ENCODE measurements around the gene UGT1A9.

Gene UGT1A9

DNA sequence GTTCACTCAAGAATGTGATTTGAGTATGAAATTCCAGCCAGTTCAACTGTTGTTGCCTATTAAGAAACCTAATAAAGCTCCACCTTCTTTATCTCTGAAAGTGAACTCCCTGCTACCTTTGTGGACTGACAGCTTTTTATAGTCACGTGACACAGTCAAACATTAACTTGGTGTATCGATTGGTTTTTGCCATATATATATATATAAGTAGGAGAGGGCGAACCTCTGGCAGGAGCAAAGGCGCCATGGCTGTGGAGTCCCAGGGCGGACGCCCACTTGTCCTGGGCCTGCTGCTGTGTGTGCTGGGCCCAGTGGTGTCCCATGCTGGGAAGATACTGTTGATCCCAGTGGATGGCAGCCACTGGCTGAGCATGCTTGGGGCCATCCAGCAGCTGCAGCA lies 88.3 kb downstream of the UGT1A9 start, which contains the start of gene UGT1A1:
TSS of gene UGT1A1 (plus strand) at position 228 of the 400 bp plus-strand sequence. CDS start at position 246, 18 bp downstream.
- DNase-seq (ENCODE audit: low spot score in 2 of 2) (no peak), ATAC-seq (replicated peaks; ENCODE audit: extremely low read depth, poor library complexity, severe bottlenecking) (no peak)
- Mint-ChIP-seq H3K27me3 (peaks cover 38% of the 10 kb centered on the region), H3K27ac (ENCODE audit: low read depth) (no peak within 1 kb of the TSS), H3K4me1 (no peaks in the 10 kb centered on the region), H3K9me3 (no peaks in the 10 kb centered on the region), H3K4me3 (no peak within 1 kb of the TSS), H3K36me3 (ENCODE audit: insufficient read depth) (peaks cover 1% of the 10 kb centered on the region)

DNA sequence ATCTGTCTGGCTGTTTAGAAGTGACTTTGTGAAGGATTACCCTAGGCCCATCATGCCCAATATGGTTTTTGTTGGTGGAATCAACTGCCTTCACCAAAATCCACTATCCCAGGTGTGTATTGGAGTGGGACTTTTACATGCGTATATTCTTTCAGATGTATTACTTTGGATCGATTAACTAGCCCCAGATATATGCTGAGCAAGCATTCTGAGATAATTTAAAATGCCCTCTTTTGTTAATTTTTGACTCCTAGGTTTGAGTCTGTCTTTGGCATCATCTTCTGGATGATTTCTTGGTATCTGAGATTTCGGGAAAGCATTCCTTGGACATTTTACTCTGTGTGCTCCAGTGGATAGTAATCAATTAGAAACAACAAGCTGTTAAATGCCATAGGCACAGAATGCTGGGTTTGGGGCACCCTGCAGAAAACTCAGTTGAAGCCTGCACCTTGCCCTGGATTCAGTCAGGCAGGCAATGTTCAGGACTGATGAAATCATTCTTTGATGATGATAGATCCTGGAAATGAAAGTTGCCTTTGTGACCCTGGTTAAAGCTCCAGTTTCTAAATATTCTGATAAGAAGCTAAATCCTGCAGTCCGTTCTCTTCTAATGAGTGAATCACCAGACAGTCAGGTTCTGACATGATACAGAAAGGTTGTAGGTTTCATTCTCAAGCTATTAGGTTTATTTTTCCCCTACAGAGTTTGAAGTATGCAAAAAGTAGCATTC lies 89.5 kb downstream of the UGT1A9 start:
- DNase-seq (ENCODE audit: low spot score in 2 of 2) (no peak), ATAC-seq (replicated peaks; ENCODE audit: extremely low read depth, poor library complexity, severe bottlenecking) (no peak)
- Mint-ChIP-seq H3K4me1 (no peaks in the 10 kb centered on the region), H3K9me3 (no peaks in the 10 kb centered on the region), H3K27me3 (peaks cover 44% of the 10 kb centered on the region), H3K4me3 (no peak overlapping the region), H3K36me3 (ENCODE audit: insufficient read depth) (peaks cover 1% of the 10 kb centered on the region), H3K27ac (ENCODE audit: low read depth) (no peak overlapping the region)

DNA sequence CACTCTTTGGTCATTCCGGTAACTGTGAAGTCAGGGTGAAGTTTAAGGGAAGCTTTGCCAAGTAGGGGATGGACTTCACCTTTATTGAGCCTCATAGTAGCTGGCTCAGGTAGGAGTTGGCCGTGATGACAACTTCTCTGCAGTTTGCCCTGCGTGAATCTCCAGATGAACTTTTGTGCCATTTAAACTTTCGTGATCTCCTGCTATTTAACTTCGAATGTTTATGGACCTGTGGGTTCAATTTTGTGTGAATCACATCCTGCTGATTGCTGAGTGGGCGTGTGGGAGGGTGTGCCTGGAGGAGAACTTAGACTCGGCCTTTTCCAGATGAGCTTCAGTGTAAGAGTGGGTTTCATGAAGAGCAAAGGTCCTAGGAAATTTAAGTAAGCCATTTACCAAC lies 92.6 kb downstream of the UGT1A9 start:
- ATAC-seq (replicated peaks; ENCODE audit: extremely low read depth, poor library complexity, severe bottlenecking), result no peak
- Mint-ChIP-seq H3K27me3 (peaks cover 52% of the 10 kb centered on the region), H3K9me3 (no peaks in the 10 kb centered on the region), H3K36me3 (ENCODE audit: insufficient read depth) (no peaks in the 10 kb centered on the region), H3K4me1 (no peaks in the 10 kb centered on the region), H3K27ac (ENCODE audit: low read depth) (no peak overlapping the region), H3K4me3 (no peak overlapping the region)
- DNase-seq (ENCODE audit: low spot score in 2 of 2), result no peak

DNA sequence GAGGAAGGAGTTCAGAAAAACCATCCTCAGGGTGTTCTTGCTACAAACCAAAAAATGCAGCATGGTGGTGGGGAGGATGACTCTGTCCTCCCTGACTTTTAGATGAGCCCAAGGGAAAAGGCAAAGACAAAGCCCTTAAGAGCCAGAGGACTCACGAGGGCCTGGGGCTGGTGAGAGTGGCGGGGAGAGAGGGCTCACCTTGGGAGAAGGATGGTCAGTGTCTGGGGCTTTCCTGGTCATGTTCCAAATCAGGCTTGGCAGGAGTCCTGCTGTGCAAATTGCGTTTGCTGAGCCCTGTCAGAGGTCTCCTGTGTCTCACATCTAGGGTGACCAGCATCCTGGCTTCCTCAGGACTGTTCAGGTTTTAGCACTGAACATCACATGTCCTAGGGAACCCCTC lies 93.1 kb downstream of the UGT1A9 start:
- H3K9me3 Mint-ChIP-seq, result no peaks in the 10 kb centered on the region
- H3K36me3 Mint-ChIP-seq (ENCODE audit: insufficient read depth), result no peaks in the 10 kb centered on the region
- no peaks in the 10 kb centered on the region for H3K4me1 Mint-ChIP-seq
- peaks cover 57% of the 10 kb centered on the region for H3K27me3 Mint-ChIP-seq
- ATAC-seq (replicated peaks; ENCODE audit: extremely low read depth, poor library complexity, severe bottlenecking), result no peak
- no peak overlapping the region for H3K27ac Mint-ChIP-seq (ENCODE audit: low read depth)
- no peak for DNase-seq (ENCODE audit: low spot score in 2 of 2)
- no peak overlapping the region for H3K4me3 Mint-ChIP-seq

DNA sequence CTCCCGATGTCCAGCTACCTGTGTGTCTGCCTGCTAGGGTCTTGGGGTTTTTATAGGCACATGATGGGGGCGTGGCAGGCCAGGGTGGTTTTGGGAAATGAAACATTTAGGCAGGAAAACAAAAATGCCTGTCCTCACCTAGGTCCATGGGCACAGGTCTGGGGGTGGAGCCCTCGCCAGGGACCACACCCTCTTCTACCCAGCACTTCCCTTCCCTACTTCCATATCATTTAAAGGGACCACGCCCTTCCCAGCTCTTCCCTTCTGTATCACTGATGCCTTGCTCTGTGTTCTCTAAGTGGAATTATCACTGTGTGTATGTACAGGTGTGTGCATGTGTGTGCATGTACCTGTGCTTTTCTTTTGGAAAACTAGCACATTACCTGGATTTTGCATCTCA lies 94.7 kb downstream of the UGT1A9 start:
- DNase-seq (ENCODE audit: low spot score in 2 of 2), result no peak
- H3K4me3 Mint-ChIP-seq, result no peak overlapping the region
- H3K36me3 Mint-ChIP-seq (ENCODE audit: insufficient read depth), result no peaks in the 10 kb centered on the region
- ATAC-seq (replicated peaks; ENCODE audit: extremely low read depth, poor library complexity, severe bottlenecking), result no peak
- H3K9me3 Mint-ChIP-seq, result no peaks in the 10 kb centered on the region
- H3K27me3 Mint-ChIP-seq, result peaks cover 73% of the 10 kb centered on the region
- no peaks in the 10 kb centered on the region for H3K4me1 Mint-ChIP-seq
- H3K27ac Mint-ChIP-seq (ENCODE audit: low read depth), result no peak overlapping the region

DNA sequence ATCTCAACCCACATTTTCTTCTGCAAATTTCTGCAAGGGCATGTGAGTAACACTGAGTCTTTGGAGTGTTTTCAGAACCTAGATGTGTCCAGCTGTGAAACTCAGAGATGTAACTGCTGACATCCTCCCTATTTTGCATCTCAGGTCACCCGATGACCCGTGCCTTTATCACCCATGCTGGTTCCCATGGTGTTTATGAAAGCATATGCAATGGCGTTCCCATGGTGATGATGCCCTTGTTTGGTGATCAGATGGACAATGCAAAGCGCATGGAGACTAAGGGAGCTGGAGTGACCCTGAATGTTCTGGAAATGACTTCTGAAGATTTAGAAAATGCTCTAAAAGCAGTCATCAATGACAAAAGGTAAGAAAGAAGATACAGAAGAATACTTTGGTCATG lies 96.4 kb downstream of the UGT1A9 start:
- Mint-ChIP-seq H3K27ac (ENCODE audit: low read depth) (no peak overlapping the region), H3K9me3 (no peaks in the 10 kb centered on the region), H3K4me3 (no peak overlapping the region), H3K4me1 (no peaks in the 10 kb centered on the region), H3K27me3 (peaks cover 73% of the 10 kb centered on the region), H3K36me3 (ENCODE audit: insufficient read depth) (no peaks in the 10 kb centered on the region)
- DNase-seq (ENCODE audit: low spot score in 2 of 2) (no peak), ATAC-seq (replicated peaks; ENCODE audit: extremely low read depth, poor library complexity, severe bottlenecking) (no peak)

DNA sequence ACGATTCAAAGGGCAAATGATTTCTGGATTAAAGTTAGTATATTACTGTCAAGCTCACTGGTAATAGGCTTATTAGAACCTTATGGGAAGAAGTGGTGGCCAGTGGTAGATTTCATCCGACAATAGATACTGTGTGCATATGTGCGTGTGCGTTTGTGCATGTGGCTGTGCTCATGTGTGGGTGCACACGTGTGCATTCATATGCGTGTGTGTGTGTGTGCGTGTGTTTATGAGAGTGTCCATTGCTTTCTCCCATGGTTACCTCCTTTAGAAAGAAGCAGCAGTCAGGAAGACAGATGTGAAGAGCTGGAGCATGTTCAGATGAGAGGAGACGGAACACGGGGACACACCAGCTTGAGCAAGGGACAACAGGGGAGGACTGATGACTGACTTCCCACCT lies 97.6 kb downstream of the UGT1A9 start:
- no peak overlapping the region for H3K4me3 Mint-ChIP-seq
- no peak overlapping the region for H3K27ac Mint-ChIP-seq (ENCODE audit: low read depth)
- no peak for DNase-seq (ENCODE audit: low spot score in 2 of 2)
- no peaks in the 10 kb centered on the region for H3K9me3 Mint-ChIP-seq
- no peak for ATAC-seq (replicated peaks; ENCODE audit: extremely low read depth, poor library complexity, severe bottlenecking)
- no peaks in the 10 kb centered on the region for H3K4me1 Mint-ChIP-seq
- peaks cover 65% of the 10 kb centered on the region for H3K27me3 Mint-ChIP-seq
- H3K36me3 Mint-ChIP-seq (ENCODE audit: insufficient read depth), result no peaks in the 10 kb centered on the region

DNA sequence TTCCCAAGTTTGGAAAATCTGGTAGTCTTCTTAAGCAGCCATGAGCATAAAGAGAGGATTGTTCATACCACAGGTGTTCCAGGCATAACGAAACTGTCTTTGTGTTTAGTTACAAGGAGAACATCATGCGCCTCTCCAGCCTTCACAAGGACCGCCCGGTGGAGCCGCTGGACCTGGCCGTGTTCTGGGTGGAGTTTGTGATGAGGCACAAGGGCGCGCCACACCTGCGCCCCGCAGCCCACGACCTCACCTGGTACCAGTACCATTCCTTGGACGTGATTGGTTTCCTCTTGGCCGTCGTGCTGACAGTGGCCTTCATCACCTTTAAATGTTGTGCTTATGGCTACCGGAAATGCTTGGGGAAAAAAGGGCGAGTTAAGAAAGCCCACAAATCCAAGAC lies 100.5 kb downstream of the UGT1A9 start:
- ATAC-seq (replicated peaks; ENCODE audit: extremely low read depth, poor library complexity, severe bottlenecking) (no peak), DNase-seq (ENCODE audit: low spot score in 2 of 2) (no peak)
- Mint-ChIP-seq H3K4me3 (no peak overlapping the region), H3K4me1 (no peaks in the 10 kb centered on the region), H3K9me3 (peaks cover 4% of the 10 kb centered on the region), H3K36me3 (ENCODE audit: insufficient read depth) (no peaks in the 10 kb centered on the region), H3K27ac (ENCODE audit: low read depth) (no peak overlapping the region), H3K27me3 (peaks cover 71% of the 10 kb centered on the region)

DNA sequence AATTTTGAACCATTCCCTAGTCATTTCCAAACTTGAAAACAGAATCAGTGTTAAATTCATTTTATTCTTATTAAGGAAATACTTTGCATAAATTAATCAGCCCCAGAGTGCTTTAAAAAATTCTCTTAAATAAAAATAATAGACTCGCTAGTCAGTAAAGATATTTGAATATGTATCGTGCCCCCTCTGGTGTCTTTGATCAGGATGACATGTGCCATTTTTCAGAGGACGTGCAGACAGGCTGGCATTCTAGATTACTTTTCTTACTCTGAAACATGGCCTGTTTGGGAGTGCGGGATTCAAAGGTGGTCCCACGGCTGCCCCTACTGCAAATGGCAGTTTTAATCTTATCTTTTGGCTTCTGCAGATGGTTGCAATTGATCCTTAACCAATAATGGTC lies 100.9 kb downstream of the UGT1A9 start:
- ATAC-seq (replicated peaks; ENCODE audit: extremely low read depth, poor library complexity, severe bottlenecking) (no peak), DNase-seq (ENCODE audit: low spot score in 2 of 2) (no peak)
- peaks cover 71% of the 10 kb centered on the region for H3K27me3 Mint-ChIP-seq
- H3K27ac Mint-ChIP-seq (ENCODE audit: low read depth), result no peak overlapping the region
- H3K36me3 Mint-ChIP-seq (ENCODE audit: insufficient read depth), result no peaks in the 10 kb centered on the region
- H3K4me1 Mint-ChIP-seq, result no peaks in the 10 kb centered on the region
- peaks cover 4% of the 10 kb centered on the region for H3K9me3 Mint-ChIP-seq
- no peak overlapping the region for H3K4me3 Mint-ChIP-seq

DNA sequence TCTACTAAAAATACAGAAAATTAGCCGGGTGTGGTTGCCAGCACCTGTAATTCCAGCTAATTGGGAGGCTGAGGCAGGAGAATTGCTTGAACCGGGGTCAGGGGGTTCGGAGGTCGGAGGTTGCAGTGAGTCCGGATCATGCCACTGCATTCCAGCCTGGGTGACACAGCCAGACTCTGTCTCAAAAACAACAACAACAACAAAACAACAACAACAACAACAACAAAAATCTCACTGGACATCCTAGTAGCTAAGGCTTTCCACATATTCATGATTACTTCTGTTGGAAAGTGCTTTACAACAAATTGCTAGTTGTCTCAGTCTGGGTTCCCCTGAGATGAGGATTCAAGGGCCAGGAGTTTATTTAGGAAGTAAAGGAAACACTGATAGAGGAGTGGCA lies 102.2 kb downstream of the UGT1A9 start:
- DNase-seq (ENCODE audit: low spot score in 2 of 2) (no peak), ATAC-seq (replicated peaks; ENCODE audit: extremely low read depth, poor library complexity, severe bottlenecking) (no peak)
- Mint-ChIP-seq H3K4me3 (no peak overlapping the region), H3K27ac (ENCODE audit: low read depth) (no peak overlapping the region), H3K9me3 (peaks cover 4% of the 10 kb centered on the region), H3K36me3 (ENCODE audit: insufficient read depth) (no peaks in the 10 kb centered on the region), H3K27me3 (peaks cover 77% of the 10 kb centered on the region), H3K4me1 (no peaks in the 10 kb centered on the region)

DNA sequence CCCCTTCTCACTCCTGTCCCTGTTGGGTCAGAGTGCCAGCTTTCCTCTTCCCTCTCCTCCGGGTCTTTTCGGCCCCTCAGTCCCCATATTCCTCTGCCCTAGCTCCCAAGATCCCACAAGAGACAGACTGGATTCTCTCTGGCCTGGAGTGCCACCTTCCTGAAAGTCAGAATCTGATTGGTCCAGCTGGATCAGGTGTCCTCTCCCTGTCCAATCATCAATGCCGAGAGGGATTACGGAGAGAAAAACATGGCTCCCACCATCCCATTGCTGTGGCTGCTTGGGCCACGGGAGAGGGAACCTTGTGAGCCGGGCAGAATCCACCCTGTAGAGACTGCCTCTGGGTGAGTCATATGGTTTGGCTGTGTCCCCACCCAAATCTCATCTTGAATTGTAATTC lies 103.7 kb downstream of the UGT1A9 start:
- H3K4me3 Mint-ChIP-seq, result no peak overlapping the region
- H3K27me3 Mint-ChIP-seq, result peaks cover 77% of the 10 kb centered on the region
- no peaks in the 10 kb centered on the region for H3K36me3 Mint-ChIP-seq (ENCODE audit: insufficient read depth)
- H3K9me3 Mint-ChIP-seq, result peaks cover 4% of the 10 kb centered on the region
- DNase-seq (ENCODE audit: low spot score in 2 of 2), result no peak
- H3K27ac Mint-ChIP-seq (ENCODE audit: low read depth), result no peak overlapping the region
- H3K4me1 Mint-ChIP-seq, result no peaks in the 10 kb centered on the region
- ATAC-seq (replicated peaks; ENCODE audit: extremely low read depth, poor library complexity, severe bottlenecking), result no peak

DNA sequence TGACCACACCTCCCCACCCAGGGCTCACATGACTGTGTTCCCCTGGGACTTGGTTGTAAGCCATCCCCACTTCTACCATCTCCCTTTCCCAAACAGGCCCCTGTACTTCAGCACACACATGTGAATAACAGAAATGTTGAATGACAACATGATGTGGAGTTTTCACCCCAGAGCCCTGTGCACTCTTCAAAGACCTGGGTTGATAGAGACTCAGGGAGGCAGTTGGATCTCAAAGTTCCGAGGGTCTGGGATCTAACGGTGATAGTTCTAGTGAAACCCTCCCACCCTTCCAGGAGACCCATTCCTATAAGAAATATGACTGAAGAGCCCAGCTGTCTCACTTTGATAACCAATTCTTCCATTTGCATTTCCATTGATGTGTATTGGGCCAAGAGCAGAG lies 106.3 kb downstream of the UGT1A9 start, which contains the start of gene MROH2A:
TSS of gene MROH2A (plus strand) at position 301 of the 400 bp plus-strand sequence. CDS start 1,029 bp downstream, outside the sequence.
- H3K27ac Mint-ChIP-seq (ENCODE audit: low read depth), result no peak within 1 kb of the TSS
- H3K4me1 Mint-ChIP-seq, result no peaks in the 10 kb centered on the region
- H3K36me3 Mint-ChIP-seq (ENCODE audit: insufficient read depth), result no peaks in the 10 kb centered on the region
- no peak for ATAC-seq (replicated peaks; ENCODE audit: extremely low read depth, poor library complexity, severe bottlenecking)
- no peak for DNase-seq (ENCODE audit: low spot score in 2 of 2)
- peaks cover 4% of the 10 kb centered on the region for H3K9me3 Mint-ChIP-seq
- H3K4me3 Mint-ChIP-seq, result no peak within 1 kb of the TSS
- H3K27me3 Mint-ChIP-seq, result peaks cover 88% of the 10 kb centered on the region

DNA sequence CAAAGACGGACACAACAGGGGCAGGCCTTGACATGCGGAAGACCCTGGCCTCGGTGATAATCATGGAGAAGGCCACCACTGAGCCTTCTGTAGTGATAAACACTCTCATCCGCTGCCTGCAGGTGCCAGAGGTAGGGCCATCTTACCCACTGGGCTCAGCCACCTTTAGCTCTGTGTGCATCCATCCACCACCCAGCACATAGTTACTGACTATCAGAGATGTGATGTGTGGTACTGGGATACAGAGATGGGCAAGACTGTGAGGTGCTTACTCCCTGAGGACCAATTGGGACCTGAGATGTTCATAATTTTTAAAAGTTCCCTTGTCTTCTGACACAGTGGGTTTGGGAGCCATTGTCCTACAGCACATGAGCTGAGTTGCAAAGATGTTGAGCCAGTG lies 108.0 kb downstream of the UGT1A9 start:
- no peak for DNase-seq (ENCODE audit: low spot score in 2 of 2)
- ATAC-seq (replicated peaks; ENCODE audit: extremely low read depth, poor library complexity, severe bottlenecking), result no peak
- no peak overlapping the region for H3K4me3 Mint-ChIP-seq
- peaks cover 93% of the 10 kb centered on the region for H3K27me3 Mint-ChIP-seq
- no peak overlapping the region for H3K27ac Mint-ChIP-seq (ENCODE audit: low read depth)
- H3K36me3 Mint-ChIP-seq (ENCODE audit: insufficient read depth), result no peaks in the 10 kb centered on the region
- H3K9me3 Mint-ChIP-seq, result peaks cover 4% of the 10 kb centered on the region
- no peaks in the 10 kb centered on the region for H3K4me1 Mint-ChIP-seq
